ENCODE data around the gene MYLK2. TPM values are rescaled to one million over a fixed set of nuclear protein-coding genes. Genes with fewer than 3 reads are reported as not detected.

MYLK2 gene
- total RNA-seq, 2 experiments from 2014 or later: 0.13 to 0.27 TPM

DNA sequence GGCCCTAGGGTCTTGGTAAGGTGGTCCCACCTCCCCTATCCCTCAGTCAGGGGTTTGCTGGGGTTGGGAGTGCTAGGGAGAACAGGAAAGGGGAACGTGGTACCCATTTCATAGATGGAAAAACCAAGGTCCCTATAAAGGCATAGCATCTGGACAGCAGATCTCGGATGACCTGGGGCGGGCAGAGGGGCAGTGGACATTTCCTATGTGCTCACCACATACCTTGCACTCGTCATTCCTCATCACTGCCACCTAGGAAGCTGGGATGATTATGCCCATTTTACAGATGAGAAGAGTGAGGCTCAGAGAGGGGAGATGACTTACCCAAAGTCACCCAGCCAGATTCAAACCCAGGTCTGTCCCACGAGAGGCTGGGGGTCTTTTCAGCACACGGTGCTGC, 12.1 kb downstream of the MYLK2 start:
- no peak overlapping the region for H3K4me3 Mint-ChIP-seq
- intact Hi-C loops (cut with micrococcal nuclease): no loop called here
- no peaks in the 10 kb centered on the region for H3K27me3 Mint-ChIP-seq
- TF ChIP-seq, protein P1, sequence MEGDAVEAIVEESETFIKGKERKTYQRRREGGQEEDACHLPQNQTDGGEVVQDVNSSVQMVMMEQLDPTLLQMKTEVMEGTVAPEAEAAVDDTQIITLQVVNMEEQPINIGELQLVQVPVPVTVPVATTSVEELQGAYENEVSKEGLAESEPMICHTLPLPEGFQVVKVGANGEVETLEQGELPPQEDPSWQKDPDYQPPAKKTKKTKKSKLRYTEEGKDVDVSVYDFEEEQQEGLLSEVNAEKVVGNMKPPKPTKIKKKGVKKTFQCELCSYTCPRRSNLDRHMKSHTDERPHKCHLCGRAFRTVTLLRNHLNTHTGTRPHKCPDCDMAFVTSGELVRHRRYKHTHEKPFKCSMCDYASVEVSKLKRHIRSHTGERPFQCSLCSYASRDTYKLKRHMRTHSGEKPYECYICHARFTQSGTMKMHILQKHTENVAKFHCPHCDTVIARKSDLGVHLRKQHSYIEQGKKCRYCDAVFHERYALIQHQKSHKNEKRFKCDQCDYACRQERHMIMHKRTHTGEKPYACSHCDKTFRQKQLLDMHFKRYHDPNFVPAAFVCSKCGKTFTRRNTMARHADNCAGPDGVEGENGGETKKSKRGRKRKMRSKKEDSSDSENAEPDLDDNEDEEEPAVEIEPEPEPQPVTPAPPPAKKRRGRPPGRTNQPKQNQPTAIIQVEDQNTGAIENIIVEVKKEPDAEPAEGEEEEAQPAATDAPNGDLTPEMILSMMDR (IDR thresholded peaks at IDR 0.05): no peak
- H3K36me3 Mint-ChIP-seq (ENCODE audit: low read depth): no peaks in the 10 kb centered on the region
- CTCF ChIA-PET: interaction anchor here (0.6 to 2.0 kb wide), 3 partner anchors 8 to 16 kb away, joined by 4 to 5 read pairs (median 5); no protein-coding TSS in a partner anchor
- POLR2A ChIA-PET: no interaction called here
- DNase-seq (no peak), ATAC-seq (no peak)
- peaks cover 5% of the 10 kb centered on the region for H3K4me1 Mint-ChIP-seq (ENCODE audit: low read depth)
- H3K27ac Mint-ChIP-seq: no peak overlapping the region
- no peaks in the 10 kb centered on the region for H3K9me3 Mint-ChIP-seq

DNA sequence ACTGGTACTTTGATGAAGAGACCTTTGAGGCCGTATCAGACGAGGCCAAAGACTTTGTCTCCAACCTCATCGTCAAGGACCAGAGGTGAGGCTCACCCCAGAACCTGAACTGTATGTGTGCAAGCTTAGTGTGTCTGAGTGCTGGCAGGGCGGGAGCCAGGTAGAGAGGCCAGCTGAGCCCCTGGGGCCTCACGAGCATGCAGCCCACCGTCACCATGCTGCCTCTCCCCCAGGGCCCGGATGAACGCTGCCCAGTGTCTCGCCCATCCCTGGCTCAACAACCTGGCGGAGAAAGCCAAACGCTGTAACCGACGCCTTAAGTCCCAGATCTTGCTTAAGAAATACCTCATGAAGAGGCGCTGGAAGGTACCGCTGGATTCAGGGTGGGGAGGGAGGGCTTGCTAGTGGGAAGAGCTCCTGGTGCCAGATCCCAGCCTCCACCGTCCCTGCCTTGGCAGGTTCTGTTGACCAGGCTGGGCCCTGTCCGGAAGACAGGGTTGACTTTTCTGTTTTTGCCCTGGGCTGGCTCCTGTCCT, 12.7 kb downstream of the MYLK2 start:
- CTCF ChIA-PET: interaction anchor here (0.6 to 2.0 kb wide), 5 partner anchors 8 to 182 kb away, joined by 3 to 5 read pairs (median 4); no protein-coding TSS in a partner anchor
- ATAC-seq: no peak
- intact Hi-C loops (cut with micrococcal nuclease): no loop called here
- POLR2A ChIA-PET: no interaction called here
- Mint-ChIP-seq H3K9me3 (no peaks in the 10 kb centered on the region), H3K36me3 (ENCODE audit: low read depth) (no peaks in the 10 kb centered on the region), H3K4me3 (no peak overlapping the region), H3K27me3 (no peaks in the 10 kb centered on the region), H3K4me1 (ENCODE audit: low read depth) (peaks cover 8% of the 10 kb centered on the region), H3K27ac (no peak overlapping the region)
- no peak for DNase-seq
- TF ChIP-seq, protein P1 (IDR thresholded peaks at IDR 0.05): no peak

DNA sequence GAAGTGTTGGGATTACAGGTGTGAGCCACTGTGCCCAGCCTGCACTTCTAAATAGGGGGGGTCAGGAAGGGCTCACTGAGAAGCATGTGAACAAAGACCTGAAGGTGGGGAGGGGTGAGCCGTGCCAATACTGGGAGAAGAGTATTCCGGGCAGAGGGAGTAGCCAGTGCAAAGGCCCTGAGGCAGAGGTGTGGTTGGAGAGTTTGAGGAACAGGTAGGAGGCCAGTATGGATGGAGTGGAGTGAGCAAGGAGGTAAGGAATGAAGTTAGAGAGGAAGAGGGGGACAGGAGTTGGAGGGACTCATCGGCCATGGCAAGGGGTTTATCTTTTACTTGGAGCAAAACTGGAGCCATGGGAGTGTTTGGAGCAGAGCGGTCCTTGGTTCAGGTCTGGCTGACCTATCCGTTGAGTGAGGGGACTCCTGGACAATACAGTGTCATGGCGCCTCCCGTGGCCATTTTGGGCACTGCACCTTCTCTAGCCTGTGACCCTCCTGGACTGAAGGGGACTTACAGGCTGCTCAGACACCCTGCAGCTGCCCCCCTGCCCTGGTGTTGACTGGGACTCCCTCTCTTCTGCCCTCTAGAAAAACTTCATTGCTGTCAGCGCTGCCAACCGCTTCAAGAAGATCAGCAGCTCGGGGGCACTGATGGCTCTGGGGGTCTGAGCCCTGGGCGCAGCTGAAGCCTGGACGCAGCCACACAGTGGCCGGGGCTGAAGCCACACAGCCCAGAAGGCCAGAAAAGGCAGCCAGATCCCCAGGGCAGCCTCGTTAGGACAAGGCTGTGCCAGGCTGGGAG, 14.2 kb downstream of the MYLK2 start:
- DNase-seq (peak; percentile 83), ATAC-seq (peak; percentile 71)
- TF ChIP-seq, protein P1 (IDR thresholded peaks at IDR 0.05): peak; percentile 90
- CTCF ChIA-PET: interaction anchor here (0.7 to 6.8 kb wide), 9 partner anchors 8 to 119 kb away, joined by 3 to 46 read pairs (median 4); partner anchors contain the start of genes FOXS1 and PDRG1
- intact Hi-C loops (cut with micrococcal nuclease): no loop called here
- Mint-ChIP-seq H3K27ac (no peak overlapping the region), H3K36me3 (ENCODE audit: low read depth) (no peaks in the 10 kb centered on the region), H3K4me1 (ENCODE audit: low read depth) (peaks cover 8% of the 10 kb centered on the region), H3K27me3 (no peaks in the 10 kb centered on the region), H3K9me3 (no peaks in the 10 kb centered on the region), H3K4me3 (no peak overlapping the region)
- POLR2A ChIA-PET: no interaction called here

GRCh38 chr20:31833931-31834521, 14.9 kb downstream of the MYLK2 start:
- no peak overlapping the region for H3K27ac Mint-ChIP-seq

More at GRCh38 chr20:31833931-31834521, 14.9 kb downstream of the MYLK2 start:
- Mint-ChIP-seq H3K27me3 (no peaks in the 10 kb centered on the region), H3K36me3 (ENCODE audit: low read depth) (no peaks in the 10 kb centered on the region), H3K9me3 (no peaks in the 10 kb centered on the region), H3K4me3 (no peak overlapping the region), H3K4me1 (ENCODE audit: low read depth) (peaks cover 8% of the 10 kb centered on the region)
- intact Hi-C loops (cut with micrococcal nuclease): no loop called here
- CTCF ChIA-PET: interaction anchor here (0.7 to 6.8 kb wide), 11 partner anchors 10 to 198 kb away, joined by 3 to 46 read pairs (median 4); partner anchors contain the start of genes FOXS1 and PDRG1
- TF ChIP-seq, protein P1 (IDR thresholded peaks at IDR 0.05): no peak
- POLR2A ChIA-PET: interaction anchor here (1.2 kb wide), 1 partner anchor 12 kb away, joined by 3 read pairs; no protein-coding TSS in a partner anchor
- ATAC-seq (no peak), DNase-seq (no peak)
